Measurements from ENCODE around the gene KCNIP4.
A peak's percentile ranks its signal among the peaks of the same experiment; 100 is the strongest.
"Not testable (repeated sequence)": the region's sequence is repeated elsewhere in the genome, so short reads cannot be mapped to it uniquely, and the experiment has no call there.

Gene KCNIP4

DNA sequence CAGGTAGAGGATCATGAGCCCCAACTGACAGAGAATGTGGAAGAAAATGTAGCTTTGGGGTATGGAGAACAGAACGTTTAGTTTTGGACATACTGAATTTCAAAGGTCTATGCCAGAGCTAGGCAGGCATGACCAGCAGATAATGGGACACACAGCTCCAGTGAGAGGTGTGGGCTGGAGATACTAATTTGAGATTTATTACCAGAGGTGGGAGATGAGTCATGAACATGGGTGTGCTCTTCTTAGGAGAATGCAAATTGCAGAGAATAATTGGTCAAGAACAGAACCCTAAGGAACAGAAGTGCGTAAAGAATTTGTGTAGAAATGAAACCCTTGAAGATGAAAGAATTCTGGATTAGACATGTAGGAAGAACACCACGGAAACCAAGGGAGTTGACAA, 1123.1 kb downstream of the KCNIP4 start:
- DNase-seq = no peak

DNA sequence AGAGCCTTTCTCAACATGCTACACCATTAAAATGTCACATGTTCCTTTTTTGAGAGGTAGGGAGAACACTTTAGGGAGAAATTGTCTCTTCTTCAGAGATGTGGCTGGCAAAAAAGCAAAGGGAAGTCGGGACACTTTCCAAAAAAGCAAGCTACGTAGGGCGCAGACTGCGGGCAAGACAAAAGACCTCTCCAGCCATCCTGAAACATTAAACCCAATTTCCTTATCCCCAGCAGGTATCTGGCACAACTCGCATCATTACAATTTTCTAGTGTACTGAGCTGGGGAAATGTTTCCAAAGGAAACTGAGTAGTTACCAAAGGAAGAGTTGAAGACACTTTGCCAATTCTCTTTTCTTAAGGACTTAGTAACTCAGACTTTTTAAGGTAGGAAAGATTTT, 1132.3 kb downstream of the KCNIP4 start:
- DNase-seq = no peak

DNA sequence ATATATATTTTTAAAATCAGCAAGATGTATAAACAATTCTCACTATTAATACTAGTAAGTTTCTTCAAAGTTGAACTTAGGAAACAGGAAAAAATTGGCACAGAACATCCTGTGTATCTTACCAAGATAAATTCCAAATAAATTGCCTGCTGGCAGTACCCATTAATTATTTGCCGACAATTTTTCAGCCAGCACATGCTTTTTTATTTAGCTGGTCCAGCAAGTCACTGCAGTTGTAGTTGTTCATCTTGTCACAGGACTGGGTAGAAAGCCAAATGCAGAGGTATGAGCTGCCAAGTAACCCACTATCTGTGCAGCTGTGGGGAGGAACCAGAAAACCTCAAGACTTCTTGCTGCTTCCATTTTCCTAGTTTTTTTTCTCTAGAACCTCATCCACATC, 1134.9 kb downstream of the KCNIP4 start:
- DNase-seq = no peak

DNA sequence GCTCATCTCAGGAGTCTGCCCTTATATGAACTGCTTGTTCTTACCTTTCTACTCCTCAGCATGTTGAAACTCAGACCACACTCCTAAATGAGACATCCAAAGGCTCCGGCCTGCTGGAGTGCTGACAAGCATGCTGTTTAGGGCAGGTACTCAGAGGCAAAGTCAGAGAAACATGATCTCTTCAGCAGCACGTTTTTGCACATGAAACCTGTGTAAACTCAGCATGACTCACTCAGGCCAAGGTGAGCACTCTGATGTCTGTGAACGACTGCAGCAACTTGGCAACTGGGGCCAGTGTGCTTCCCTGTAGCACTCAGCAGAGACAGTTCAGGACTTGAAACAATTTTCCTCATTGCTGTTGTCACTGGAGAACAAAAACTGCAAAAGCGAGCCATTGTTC, 1138.8 kb downstream of the KCNIP4 start:
- no peak for DNase-seq

DNA sequence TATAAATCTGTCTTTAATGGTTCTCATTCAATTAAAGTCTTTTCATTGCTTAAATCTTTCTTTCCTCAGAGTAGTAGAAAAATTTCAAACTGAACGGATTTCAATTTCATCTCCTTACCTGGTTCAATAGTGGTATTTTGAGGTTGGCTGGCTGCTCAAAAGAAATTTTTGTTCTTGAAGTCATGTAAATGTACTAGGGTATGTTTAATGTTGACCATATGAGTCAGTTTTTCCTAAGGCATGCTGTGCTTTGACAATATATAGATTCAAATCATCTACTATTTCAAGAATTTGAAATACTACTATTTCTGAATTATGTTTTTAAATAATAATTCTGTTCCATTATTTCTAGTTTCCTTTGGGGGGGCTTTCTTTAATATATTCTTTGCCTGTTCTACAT, 1142.9 kb downstream of the KCNIP4 start:
- no peak for DNase-seq

DNA sequence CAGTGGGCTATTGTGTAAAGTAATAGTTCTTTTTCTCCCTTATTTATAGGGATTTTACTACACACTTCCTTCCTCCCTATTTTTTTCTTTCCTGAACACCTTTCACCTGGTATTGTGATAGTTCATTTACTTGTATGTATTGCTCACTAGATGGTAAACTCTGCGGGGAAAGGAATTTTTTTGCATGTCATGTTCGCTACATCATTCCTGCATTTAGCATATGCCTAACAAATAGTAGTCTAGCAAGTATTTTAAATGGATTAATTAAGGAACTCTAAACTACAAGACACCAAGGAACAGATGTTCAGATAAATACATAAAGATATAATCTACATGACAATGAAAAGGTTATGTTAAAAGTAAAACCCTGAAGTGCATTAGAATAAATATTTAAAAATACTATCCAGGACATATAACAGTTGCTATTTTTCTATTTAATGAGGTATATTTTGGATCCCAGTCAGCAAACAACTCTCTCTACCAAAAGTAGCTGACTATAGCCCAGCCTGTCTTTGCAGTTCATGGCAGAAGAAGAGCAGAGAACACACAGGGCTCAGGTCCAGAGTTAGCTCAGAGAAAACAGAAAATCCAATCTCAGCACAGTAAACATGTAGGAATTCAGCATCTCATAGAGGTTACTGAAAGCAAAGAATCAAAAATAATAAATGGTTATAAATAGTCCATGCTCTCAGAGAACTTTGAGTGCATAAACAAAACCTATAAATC, 1160.5 kb downstream of the KCNIP4 start:
- no peak for DNase-seq

DNA sequence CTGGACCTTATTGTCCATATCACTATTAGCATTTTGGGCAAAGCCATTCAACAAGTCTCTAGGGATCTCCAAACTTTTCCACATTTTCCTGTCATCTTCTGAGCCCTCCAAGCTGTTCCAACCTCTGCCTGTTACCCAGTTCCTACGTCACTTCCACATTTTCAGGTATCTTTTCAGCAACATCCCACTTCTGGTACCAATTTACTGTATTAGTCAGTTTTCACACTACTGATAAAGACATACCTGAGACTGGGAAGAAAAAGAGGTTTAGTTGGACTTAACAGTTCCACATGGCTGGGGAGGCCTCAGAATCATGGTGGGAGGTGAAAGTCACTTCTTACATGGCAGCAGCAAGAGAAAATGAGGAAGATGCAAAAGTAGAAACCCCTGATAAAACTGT, 1165.4 kb downstream of the KCNIP4 start:
- not testable (repeated sequence) for DNase-seq

DNA sequence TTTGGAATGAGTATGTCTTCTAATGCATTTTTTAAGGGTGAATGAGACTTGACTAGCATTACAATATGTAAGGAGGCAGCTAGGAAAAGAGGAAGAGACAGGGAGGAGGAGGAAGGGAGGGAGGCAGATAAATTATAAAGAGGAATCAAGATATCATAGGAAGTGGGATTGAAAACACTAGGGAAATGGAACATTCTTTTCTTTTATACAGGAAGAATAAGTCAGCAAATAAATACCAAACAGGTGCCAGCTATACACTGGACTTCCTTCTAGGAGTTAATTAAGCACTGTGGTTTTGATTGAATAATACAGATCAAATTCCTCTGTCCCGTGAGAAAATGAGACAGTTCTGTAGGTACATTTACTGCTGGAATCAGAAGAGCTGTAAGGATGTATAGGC, 1169.7 kb downstream of the KCNIP4 start:
- no peak for DNase-seq

DNA sequence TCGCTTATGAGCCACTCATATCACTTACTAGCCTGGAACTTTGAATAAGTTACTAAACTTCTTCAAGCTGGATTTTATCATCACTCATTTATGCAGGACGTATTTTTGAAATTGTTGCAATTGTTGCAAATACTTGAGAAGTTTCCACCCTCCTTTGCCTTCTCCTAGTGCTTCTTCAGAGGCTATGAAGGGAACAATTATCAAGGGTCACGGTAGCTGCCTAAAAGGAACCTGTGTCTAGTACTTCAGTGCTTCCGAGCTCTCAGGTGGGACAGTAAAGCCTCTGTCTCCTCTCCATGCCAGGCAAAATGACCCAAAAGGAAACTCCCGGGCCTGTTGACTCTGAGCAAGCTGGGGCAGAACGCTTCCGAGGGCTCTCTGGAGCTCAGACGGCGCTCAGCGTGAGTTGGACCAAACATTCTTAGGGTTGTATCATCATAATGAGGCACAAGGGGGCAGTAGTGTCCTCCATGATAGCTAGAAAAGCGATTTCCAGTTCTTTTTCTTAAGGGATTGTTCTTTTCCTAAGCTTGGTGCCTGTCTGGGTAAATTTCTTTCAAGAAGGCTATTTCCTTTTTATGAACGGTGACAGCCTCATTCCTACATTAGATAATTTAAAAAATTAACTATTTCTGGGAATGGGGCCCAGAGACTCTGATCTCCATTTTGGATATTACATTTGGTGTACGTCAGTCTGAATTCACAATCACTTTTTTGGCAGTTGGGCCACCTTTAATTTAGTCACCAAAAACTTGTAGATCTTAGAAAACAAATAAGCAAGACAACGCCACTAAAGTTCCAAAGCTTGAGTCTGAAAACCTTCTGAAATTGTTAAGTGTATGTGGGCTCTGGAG, 1175.2 kb downstream of the KCNIP4 start:
- DNase-seq = peak; percentile 59 to 74

DNA sequence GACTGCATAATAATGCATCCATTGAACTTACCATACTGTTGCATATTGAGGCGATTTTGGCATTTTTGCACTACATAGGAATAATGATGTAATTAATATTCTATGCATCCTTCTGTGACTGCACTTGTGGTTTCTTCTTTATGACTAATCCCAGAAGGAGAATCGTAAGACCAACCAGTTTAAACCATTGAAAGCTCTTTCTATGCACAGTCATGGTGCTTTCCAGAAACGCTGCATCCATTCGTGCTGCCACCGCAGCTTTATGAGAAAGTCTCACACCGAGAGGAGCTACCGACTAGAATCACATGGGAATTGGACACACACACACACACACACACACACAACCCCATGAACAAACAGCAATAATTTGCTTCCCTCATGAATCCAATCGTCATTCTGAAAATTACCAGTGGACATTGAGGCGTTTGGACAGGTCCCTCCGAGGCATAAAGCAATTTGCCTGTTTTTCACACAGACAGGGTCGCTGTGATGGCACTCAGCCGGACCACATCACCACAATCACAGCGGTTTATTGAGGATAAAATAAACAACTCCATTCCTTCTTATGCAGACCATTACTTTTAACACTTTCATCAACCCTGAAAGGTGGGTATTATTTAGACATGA, 1184.1 kb downstream of the KCNIP4 start:
- no peak for DNase-seq

DNA sequence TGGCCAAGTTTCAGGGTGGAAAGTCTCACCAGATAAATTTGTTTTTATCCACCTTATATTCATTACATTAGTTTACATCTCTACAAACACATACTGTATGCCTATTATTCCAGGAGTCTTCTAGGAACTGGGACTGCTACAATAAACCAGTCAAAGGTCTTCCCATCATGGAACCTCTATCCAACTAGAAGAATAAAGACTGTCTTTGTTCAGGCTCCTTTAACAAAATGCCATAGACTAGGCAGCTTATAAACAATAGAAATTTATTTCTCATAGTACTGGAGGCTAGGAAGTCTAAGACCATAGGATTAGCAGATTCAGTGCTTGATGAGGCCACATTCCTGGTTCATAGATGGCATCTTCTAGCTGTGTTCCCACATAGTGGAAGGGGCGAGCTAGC, 1186.7 kb downstream of the KCNIP4 start:
- no peak for DNase-seq

DNA sequence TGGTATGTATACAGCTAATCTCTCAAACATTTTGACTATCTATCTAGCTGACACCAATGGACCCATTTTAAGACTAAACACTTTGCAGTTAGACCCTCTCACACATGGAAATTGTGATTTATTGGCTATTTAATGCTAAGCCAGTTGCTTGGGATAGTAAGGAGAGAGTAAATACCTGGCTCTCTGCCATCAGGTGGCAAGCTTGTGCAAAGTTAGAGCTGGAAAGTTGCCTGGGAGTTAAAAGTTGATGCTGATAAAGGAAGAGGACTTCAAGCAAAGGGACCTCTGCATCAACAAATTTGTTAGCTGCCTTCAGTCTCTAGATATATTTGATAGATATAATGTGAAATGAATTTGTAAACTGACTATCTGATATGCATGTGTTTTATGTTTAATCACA, 1187.2 kb downstream of the KCNIP4 start:
- no peak for DNase-seq

DNA sequence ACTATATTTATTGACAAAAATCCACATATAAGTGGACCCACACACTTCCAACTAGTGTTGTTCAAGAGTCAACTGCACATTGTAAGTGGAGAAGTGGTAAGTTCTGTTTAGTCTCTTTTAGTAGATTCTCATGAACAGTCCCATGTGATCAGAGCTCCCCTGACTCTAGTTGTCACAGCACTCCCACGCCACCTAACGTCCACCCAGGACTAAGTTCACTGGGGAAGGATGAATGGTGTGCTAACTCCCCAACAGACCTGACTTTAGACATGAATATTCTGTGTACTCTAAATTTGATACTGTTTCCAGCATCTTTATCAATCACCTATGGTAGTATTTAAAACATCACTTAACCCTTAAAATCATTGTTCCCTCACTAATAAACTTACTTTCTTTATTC, 1188.5 kb downstream of the KCNIP4 start:
- DNase-seq = no peak

DNA sequence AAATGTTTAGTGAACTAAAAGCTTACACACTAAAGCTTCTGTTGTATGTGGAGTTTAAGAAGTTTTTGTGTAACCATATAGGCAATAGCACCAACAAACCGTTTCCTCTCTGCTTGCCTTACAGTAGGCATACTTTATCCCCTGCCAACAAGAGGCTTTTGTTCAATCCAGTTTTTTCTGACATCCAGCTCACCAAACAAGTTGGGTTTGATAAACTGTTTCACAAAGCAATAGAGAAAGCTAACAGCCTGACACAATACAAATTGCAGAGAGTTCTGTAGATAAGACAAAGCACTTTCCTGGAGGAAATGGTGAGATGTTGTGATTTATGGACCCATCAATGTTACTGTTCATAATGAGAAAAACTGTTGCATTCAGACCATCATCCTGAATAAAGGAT, 1194.5 kb downstream of the KCNIP4 start:
- no peak for DNase-seq

DNA sequence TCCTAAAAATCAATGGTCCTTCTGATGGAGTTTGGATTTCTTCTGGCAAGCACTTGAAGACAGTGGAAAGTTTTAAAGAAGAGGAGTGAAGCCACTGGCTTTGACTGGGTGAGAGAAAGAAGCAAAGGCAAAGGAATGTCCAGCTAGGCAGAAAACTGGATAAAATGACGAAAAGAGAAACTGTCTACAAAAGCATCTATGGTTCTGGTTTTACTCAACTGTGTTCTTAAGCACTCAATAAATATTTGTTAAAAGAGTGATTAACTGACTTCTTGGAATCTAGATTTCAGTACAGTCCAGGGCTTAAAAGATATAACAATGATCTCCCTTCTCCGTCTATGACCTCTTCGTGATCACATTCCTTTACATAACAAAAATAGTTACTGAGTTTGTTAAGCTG, 1195.9 kb downstream of the KCNIP4 start:
- DNase-seq = no peak

DNA sequence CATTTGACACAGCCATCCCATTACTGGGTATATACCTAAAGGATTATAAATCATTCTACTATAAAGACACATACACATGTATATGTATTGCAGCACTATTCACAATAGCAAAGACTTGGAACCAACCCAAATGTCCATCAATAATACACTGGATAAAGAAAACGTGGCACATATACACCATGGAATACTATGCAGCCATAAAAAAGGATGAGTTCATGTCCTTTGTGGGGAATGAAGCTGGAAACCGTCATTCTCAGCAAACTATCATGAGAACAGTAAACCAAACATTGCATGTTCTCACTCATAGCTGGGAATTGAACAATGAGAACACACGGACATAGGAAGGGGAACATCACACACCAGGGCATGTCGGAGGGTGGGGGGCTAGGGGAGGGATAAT, 1202.6 kb downstream of the KCNIP4 start:
- DNase-seq = not testable (repeated sequence)

DNA sequence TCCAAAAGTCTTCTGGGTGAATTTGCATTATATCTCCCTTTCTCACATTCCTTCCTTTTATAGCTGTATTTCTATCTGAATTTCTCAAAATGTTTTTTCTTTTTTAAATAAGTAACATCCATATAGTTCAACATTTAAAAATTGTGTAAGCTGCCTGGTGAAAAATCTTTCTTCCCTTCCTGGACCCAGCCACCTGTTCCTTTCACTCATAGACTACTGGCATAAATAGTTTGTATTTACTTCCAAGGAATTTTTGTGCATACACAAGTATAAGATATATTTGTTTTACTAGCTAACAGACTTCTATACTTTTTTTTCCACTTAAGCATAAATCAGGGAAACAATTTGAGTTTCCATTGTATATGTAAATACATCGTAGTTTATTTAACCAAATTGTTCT, 1212.6 kb downstream of the KCNIP4 start:
- DNase-seq = no peak

DNA sequence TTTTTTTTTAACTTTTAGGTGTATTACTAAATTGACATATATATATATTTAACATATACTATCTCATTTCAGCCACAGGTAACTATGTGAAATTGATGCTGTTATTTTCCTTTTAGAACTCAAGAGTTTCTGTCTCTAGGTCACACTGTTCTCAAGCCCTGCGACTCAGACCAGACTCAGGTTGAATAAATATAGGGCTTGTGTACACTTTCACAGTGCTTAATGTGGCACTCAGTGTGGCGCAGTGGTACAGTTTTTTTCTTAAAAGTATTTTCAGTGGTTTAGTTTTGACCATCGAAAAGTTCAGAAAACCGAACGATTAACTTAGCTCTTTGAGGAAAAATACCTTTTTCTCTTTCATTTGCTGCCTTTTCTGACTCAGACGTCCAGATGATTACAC, 1223.7 kb downstream of the KCNIP4 start:
- no peak for DNase-seq

DNA sequence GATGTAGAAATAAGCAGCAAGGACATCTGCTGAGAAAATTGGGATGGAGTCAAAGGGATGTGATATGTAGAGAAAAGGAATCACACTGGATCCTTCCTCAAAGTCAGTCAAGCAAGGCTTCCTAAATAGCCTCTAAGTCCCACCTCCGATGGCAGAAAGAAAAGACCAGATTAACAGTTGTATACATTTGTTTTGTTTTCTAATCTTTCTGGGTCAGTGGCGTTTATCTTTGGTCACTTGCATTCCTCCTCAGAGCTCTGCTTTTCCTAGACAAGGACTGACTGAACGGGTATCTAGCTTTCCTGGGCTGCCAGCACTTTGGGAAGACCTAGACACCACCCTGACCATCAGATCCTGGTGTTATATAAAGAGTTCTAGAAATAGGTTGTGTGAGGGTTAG, 1225.1 kb downstream of the KCNIP4 start:
- no peak for DNase-seq

DNA sequence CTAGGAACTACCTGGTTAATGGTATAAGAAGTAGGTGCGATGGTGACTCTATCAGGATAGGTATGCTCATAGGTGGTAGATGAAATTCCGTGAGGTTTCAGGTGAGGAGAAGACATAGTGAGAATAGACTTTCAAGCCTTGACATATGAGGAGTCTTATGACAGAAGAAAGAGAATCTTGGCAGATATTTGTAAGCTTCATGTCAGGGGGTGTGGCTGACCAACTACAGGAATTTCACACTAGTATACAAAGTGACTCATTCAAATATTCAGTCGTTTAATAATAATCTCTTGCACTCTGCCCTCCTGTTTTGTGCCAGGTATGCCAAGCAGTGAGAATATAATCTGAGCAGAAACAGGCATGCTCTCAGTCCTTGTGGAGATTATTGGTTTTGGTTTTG, 1225.6 kb downstream of the KCNIP4 start:
- no peak for DNase-seq

DNA sequence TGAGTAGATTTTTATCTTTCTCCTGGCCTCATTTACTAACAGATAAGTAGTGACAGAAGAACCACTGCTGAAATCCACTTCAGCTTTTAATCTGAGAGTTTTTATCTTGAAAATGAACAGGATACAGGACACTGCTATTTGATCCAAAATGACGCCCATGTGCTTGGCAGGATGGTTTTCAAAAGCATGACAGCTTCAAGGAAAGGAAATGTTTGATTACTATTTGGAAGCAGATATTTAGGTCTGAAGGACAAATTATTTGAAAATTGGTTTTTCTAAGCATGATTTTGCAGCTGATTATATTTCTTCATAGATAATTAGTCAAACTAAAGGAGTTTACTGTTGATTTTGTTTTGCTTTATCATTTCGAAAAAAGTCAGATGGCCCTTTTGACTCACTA, 1237.2 kb downstream of the KCNIP4 start:
- no peak for DNase-seq

DNA sequence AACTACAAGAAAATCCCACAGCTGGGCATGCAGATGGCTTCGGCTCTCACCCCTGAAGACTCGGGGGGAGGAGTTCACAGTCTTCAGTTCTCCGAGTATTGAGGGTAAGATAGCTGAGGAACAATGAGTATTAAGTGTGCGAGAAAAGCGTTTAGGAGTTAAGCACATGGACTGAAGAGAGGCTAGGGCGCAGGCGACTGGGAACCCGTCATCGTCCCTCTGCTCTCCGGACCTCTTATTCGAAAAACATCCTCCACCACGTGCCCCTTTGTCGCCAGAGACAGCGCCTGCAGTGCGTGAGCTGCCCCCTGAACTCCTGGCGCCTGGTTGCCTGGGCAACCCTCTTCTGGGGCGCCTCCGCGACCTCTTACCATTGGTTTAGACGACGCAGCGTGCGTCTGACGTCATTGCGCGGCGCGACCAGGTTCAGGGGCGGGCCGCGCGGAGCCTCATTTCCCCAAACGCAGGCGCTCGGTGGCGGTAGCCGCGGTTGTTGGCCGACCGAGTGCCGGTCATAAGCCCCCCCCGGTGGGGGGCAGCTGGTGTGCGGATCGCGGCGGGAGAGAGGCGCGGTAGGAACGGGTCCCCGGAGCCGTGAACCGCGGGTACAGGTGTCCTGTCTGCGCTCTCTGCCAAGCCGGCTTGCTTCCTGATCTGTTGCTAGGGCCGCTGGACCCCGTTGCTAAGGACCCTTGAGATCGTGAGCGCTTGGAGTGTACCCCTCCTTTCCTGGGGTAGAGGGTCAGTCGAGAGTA, 1248.4 kb downstream of the KCNIP4 start, which contains the start of gene PACRGL:
Gene PACRGL (plus strand): TSS at position 452 of the 755 bp plus-strand sequence. CDS start 4,024 bp downstream, outside the sequence.
- DNase-seq = peak; percentile 97

DNA sequence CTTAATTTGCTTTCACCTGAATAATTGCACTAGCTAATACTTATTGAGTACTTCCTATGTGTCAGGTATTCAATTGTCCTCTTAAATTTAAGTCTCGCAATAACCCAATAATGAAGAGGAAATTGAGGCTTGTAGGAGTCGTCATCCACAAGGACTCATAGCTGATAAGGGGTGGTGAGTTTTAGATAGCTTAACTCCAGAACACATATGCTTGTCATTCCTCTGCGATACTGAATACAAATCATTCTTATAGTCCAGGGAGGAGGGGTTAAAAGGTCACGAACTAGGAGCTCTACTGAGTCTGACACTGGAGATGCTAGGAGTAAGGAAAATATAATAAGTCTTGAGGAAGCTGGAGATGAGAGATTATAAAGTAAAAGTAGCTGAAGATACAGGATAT, 1249.8 kb downstream of the KCNIP4 start:
- no peak for DNase-seq
